GM23338 (cell line): Measurements from ENCODE around the gene ZHX3. TPM values are rescaled to one million over a fixed set of nuclear protein-coding genes. Genes with fewer than 3 reads are reported as not detected.

Experiments used
- ATAC-seq: fragments of 200-7000 bp; cut with Tn5 transposase; 3 replicates; pipeline ENCODE4 v1.9.1; 2020
- DNase-seq: peaks from one replicate; pipeline ENCODE4 v3.0.0-alpha.2; 2015; ENCODE audit warnings: low spot score
- H2AFZ ChIP-seq: fragments of 200-600 bp; sonication (generic); 2 replicates; pipeline ENCODE4 v1.8.0; 2016; ENCODE audit warnings: antibody characterized with exemption, mild to moderate bottlenecking, moderate library complexity
- H3F3A ChIP-seq: fragments of 200-600 bp; sonication (generic); replicated peaks from 2 replicates; pipeline ENCODE4 v1.8.0; 2017; ENCODE audit warnings: antibody characterized with exemption, mixed run types, low read depth
- H3K27ac ChIP-seq: fragments of 200-600 bp; sonication (generic); 2 replicates; pipeline ENCODE4 v1.6.1; 2016; ENCODE audit warnings: low read depth
- H3K27me3 ChIP-seq: fragments of 200-600 bp; sonication (generic); 2 replicates; pipeline ENCODE4 v1.8.0; 2016; ENCODE audit warnings: mild to moderate bottlenecking, mixed run types, moderate library complexity; ENCODE audit not compliant: insufficient read depth
- H3K36me3 ChIP-seq: fragments of 200-600 bp; sonication (generic); 2 replicates; pipeline ENCODE4 v1.8.0; 2016; ENCODE audit warnings: mild to moderate bottlenecking; ENCODE audit not compliant: insufficient read depth
- H3K4me1 ChIP-seq: fragments of 200-600 bp; sonication (generic); 2 replicates; pipeline ENCODE4 v1.8.0; 2016; ENCODE audit warnings: mild to moderate bottlenecking, moderate library complexity; ENCODE audit not compliant: insufficient read depth
- H3K4me2 ChIP-seq: fragments of 200-600 bp; sonication (generic); 2 replicates; pipeline ENCODE4 v1.7.1; 2017; ENCODE audit warnings: mixed run types
- H3K4me3 ChIP-seq: fragments of 200-600 bp; sonication (generic); 2 replicates; pipeline ENCODE4 v1.6.1; 2016; ENCODE audit warnings: mixed run types
- H3K79me2 ChIP-seq: fragments of 200-600 bp; sonication (generic); replicated peaks from 2 replicates; pipeline ENCODE4 v1.8.0; 2017; ENCODE audit warnings: mild to moderate bottlenecking; ENCODE audit not compliant: insufficient read depth
- H3K9me2 ChIP-seq: fragments of 200-600 bp; sonication (generic); 2 replicates; pipeline ENCODE4 v1.8.0; 2017; ENCODE audit not compliant: insufficient read depth
- H4K20me1 ChIP-seq: fragments of 200-600 bp; sonication (generic); replicated peaks from 2 replicates; pipeline ENCODE4 v1.8.0; 2017; ENCODE audit warnings: mild to moderate bottlenecking; ENCODE audit not compliant: insufficient read depth
- H3K27ac Mint-ChIP-seq: 2 replicates; pipeline ENCODE4 v1.8.0; 2020; ENCODE audit warnings: inconsistent platforms, mild to moderate bottlenecking, moderate library complexity, mixed read lengths
- H3K27me3 Mint-ChIP-seq: 3 replicates; pipeline ENCODE4 v1.8.0; 2022; ENCODE audit warnings: low read depth, mild to moderate bottlenecking, moderate library complexity, mixed read lengths, inconsistent platforms; ENCODE audit not compliant: insufficient read depth, poor library complexity
- H3K36me3 Mint-ChIP-seq: 3 replicates; pipeline ENCODE4 v1.8.0; 2021; ENCODE audit warnings: low read depth, mild to moderate bottlenecking, inconsistent platforms, moderate library complexity, mixed read lengths
- H3K4me1 Mint-ChIP-seq: 3 replicates; pipeline ENCODE4 v1.8.0; 2020; ENCODE audit warnings: mild to moderate bottlenecking, inconsistent platforms, mixed read lengths
- H3K4me3 Mint-ChIP-seq: 3 replicates; pipeline ENCODE4 v1.8.0; 2021; ENCODE audit warnings: moderate library complexity, mild to moderate bottlenecking, inconsistent platforms, mixed read lengths
- H3K9me3 Mint-ChIP-seq: 3 replicates; pipeline ENCODE4 v1.8.0; 2020; ENCODE audit warnings: moderate library complexity, mild to moderate bottlenecking, inconsistent platforms, mixed read lengths
- CREB1 ChIP-seq: fragments of 250-450 bp; sonication (Bioruptor Pico); IDR thresholded peaks from 2 replicates; pipeline ENCODE4 v1.5.0; 2020; ENCODE audit warnings: low read depth, mild to moderate bottlenecking, moderate library complexity
- EZH2 ChIP-seq: fragments of 200-600 bp; sonication (generic); IDR thresholded peaks from one replicate; pipeline ENCODE4 v1.8.0; 2017; ENCODE audit warnings: antibody characterized with exemption, mild to moderate bottlenecking, low read depth; ENCODE audit not compliant: unreplicated experiment
- EZH2phosphoT487 ChIP-seq: fragments of 200-600 bp; sonication (generic); IDR thresholded peaks from one replicate; pipeline ENCODE4 v1.8.1; 2018; ENCODE audit warnings: antibody characterized with exemption; ENCODE audit not compliant: unreplicated experiment
- JUNB ChIP-seq: IDR thresholded peaks from one replicate; pipeline ENCODE4 v1.6.1; 2016; ENCODE audit warnings: antibody characterized with exemption; ENCODE audit not compliant: unreplicated experiment
- NANOG ChIP-seq: IDR thresholded peaks from 2 replicates; pipeline ENCODE4 v1.6.1; 2016; ENCODE audit warnings: antibody characterized with exemption, borderline replicate concordance
- POLR2AphosphoS5 ChIP-seq: IDR thresholded peaks from 2 replicates; pipeline ENCODE4 v1.6.1; 2016; ENCODE audit warnings: antibody characterized with exemption, low read depth
- ZNF114 ChIP-seq: fragments of 250-450 bp; sonication (Bioruptor Pico); IDR thresholded peaks from 2 replicates; pipeline ENCODE4 v1.5.0; 2020; ENCODE audit warnings: mild to moderate bottlenecking, moderate library complexity
- ZNF331 ChIP-seq: fragments of 250-450 bp; sonication (Bioruptor Pico); IDR thresholded peaks from 2 replicates; pipeline ENCODE4 v1.5.0; 2020; ENCODE audit warnings: low read depth, mild to moderate bottlenecking, moderate library complexity
- polyA plus RNA-seq: library from polyadenylated mRNA; unstranded; fragments of >200 nt; fragmentation: Nextera tagmentation; extraction: Ambion mirVana; gene quantifications from 2 replicates; pipeline ENCODE4 v1.2.1, GENCODE V29; 2016
- total RNA-seq: library from RNA; depleted of rRNA; stranded (reverse); fragments of >200 nt; shearing (Covaris generic); gene quantifications from 2 replicates; pipeline ENCODE4 v1.2.3, GENCODE V29; 2014
- TF ChIP-seq, protein P1 (sequence below): IDR thresholded peaks from 2 replicates; pipeline ENCODE4 v1.6.1; 2016; ENCODE audit warnings: antibody characterized with exemption
- TF ChIP-seq, protein P2 (sequence below), 2 experiments: fragments of 200-600 bp in 1 of 2; sonication (generic) in 1 of 2; conservative IDR thresholded peaks; 2 replicates each; pipeline versions ENCODE4 v1.5.1 to v1.6.1; 2016 to 2017; ENCODE audit warnings: antibody characterized with exemption in 2 of 2, low read depth in 2 of 2, mild to moderate bottlenecking in 2 of 2, moderate library complexity in 1 of 2
- TF ChIP-seq, protein P3 (sequence below): fragments of 250-450 bp; sonication (Bioruptor Pico); IDR thresholded peaks from 2 replicates; pipeline ENCODE4 v1.5.0; 2020; ENCODE audit warnings: mild to moderate bottlenecking, moderate library complexity

Gene ZHX3
- total and polyA plus RNA-seq, 2 experiments from 2014 or later, result 1.7 to 2.8 TPM

DNA sequence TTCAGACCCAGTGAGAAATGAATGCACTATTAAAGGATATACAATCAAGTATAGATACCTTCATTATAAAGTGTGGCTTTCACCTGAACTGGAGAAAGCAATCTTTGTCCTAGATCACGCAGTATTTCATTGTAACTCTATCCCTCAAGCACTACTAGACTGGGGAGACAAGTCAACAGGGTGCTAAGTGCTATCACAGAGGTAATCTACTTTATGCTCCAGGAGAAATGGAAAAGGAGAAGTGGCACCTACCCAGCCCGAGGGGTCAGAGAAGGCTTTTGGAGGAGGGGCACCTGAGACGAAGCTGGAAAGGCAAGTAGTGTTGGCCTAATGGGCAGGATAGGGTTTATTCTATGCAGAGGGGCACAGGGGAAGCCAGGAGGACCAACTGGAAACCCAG, 17.1 kb downstream of the ZHX3 start:
- no peak overlapping the region for H3K27ac ChIP-seq
- no peaks in the 10 kb centered on the region for H3F3A ChIP-seq
- no peak overlapping the region for H3K4me2 ChIP-seq
- H3K27me3 Mint-ChIP-seq, result no peaks in the 10 kb centered on the region
- no peaks in the 10 kb centered on the region for H4K20me1 ChIP-seq
- no peak overlapping the region for H3K27ac Mint-ChIP-seq
- no peak overlapping the region for H3K4me3 ChIP-seq
- H3K9me2 ChIP-seq, result peaks cover 9% of the 10 kb centered on the region; the same call in 1 of the 2 replicates
- ATAC-seq (no peak), DNase-seq (no peak)
- H3K79me2 ChIP-seq, result no peaks in the 10 kb centered on the region
- H3K36me3 ChIP-seq, result no peaks in the 10 kb centered on the region
- H3K4me1 Mint-ChIP-seq, result peaks cover 22% of the 10 kb centered on the region
- H3K9me3 Mint-ChIP-seq, result no peaks in the 10 kb centered on the region
- no peaks in the 10 kb centered on the region for H3K27me3 ChIP-seq
- no peak overlapping the region for H3K4me3 Mint-ChIP-seq
- TF ChIP-seq, protein P1, sequence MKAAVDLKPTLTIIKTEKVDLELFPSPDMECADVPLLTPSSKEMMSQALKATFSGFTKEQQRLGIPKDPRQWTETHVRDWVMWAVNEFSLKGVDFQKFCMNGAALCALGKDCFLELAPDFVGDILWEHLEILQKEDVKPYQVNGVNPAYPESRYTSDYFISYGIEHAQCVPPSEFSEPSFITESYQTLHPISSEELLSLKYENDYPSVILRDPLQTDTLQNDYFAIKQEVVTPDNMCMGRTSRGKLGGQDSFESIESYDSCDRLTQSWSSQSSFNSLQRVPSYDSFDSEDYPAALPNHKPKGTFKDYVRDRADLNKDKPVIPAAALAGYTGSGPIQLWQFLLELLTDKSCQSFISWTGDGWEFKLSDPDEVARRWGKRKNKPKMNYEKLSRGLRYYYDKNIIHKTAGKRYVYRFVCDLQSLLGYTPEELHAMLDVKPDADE, result no peak
- TF ChIP-seq EZH2phosphoT487, result no peak
- TF ChIP-seq, protein P2, sequence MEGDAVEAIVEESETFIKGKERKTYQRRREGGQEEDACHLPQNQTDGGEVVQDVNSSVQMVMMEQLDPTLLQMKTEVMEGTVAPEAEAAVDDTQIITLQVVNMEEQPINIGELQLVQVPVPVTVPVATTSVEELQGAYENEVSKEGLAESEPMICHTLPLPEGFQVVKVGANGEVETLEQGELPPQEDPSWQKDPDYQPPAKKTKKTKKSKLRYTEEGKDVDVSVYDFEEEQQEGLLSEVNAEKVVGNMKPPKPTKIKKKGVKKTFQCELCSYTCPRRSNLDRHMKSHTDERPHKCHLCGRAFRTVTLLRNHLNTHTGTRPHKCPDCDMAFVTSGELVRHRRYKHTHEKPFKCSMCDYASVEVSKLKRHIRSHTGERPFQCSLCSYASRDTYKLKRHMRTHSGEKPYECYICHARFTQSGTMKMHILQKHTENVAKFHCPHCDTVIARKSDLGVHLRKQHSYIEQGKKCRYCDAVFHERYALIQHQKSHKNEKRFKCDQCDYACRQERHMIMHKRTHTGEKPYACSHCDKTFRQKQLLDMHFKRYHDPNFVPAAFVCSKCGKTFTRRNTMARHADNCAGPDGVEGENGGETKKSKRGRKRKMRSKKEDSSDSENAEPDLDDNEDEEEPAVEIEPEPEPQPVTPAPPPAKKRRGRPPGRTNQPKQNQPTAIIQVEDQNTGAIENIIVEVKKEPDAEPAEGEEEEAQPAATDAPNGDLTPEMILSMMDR (conservative IDR thresholded peaks at IDR 0.05; ENCODE audit: low read depth in 2 of 2), result no peak
- peaks cover 13% of the 10 kb centered on the region for H3K4me1 ChIP-seq
- H2AFZ ChIP-seq, result no peak overlapping the region
- H3K36me3 Mint-ChIP-seq, result no peaks in the 10 kb centered on the region

DNA sequence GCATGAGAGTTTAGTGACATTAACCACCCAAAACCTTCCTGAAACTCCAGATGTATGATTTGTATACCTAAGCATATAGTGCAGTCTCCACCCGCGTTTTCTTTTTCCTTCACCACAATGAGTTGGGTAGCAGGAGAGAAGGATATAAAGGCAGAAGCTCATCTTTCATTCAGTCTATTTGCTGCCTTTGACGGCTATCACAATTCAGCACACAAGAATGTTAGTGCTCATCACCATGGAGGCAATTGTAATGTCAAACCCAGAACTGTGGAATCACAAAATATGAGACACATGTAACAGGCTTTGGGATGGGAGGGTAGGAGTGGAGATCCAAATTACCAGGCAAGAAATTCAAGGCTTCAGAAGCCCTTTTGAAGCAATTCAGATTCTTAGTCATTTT, 17.6 kb downstream of the ZHX3 start:
- Histone ChIP-seq H3K4me2 (no peak overlapping the region), H3K4me1 (peaks cover 13% of the 10 kb centered on the region), H3K79me2 (no peaks in the 10 kb centered on the region), H3F3A (no peaks in the 10 kb centered on the region), H3K27me3 (no peaks in the 10 kb centered on the region), H3K27ac (no peak overlapping the region), H3K36me3 (no peaks in the 10 kb centered on the region), H4K20me1 (no peaks in the 10 kb centered on the region), H3K9me2 (peaks cover 9% of the 10 kb centered on the region; the same call in 1 of the 2 replicates), H3K4me3 (no peak overlapping the region), H2AFZ (no peak overlapping the region)
- H3K4me1 Mint-ChIP-seq, result peaks cover 22% of the 10 kb centered on the region
- no peaks in the 10 kb centered on the region for H3K27me3 Mint-ChIP-seq
- DNase-seq, result no peak
- H3K9me3 Mint-ChIP-seq, result no peaks in the 10 kb centered on the region
- no peak overlapping the region for H3K4me3 Mint-ChIP-seq
- H3K27ac Mint-ChIP-seq, result no peak overlapping the region
- TF ChIP-seq ZNF114 (CRISPR knock-in tag) (no peak), EZH2phosphoT487 (no peak), POLR2AphosphoS5 (no peak), ZNF331 (no peak), EZH2 (no peak), CREB1 (CRISPR knock-in tag) (no peak), NANOG (no peak), JUNB (no peak)
- TF ChIP-seq, protein P2 (conservative IDR thresholded peaks at IDR 0.05; ENCODE audit: low read depth in 2 of 2), result no peak
- TF ChIP-seq, protein P3, sequence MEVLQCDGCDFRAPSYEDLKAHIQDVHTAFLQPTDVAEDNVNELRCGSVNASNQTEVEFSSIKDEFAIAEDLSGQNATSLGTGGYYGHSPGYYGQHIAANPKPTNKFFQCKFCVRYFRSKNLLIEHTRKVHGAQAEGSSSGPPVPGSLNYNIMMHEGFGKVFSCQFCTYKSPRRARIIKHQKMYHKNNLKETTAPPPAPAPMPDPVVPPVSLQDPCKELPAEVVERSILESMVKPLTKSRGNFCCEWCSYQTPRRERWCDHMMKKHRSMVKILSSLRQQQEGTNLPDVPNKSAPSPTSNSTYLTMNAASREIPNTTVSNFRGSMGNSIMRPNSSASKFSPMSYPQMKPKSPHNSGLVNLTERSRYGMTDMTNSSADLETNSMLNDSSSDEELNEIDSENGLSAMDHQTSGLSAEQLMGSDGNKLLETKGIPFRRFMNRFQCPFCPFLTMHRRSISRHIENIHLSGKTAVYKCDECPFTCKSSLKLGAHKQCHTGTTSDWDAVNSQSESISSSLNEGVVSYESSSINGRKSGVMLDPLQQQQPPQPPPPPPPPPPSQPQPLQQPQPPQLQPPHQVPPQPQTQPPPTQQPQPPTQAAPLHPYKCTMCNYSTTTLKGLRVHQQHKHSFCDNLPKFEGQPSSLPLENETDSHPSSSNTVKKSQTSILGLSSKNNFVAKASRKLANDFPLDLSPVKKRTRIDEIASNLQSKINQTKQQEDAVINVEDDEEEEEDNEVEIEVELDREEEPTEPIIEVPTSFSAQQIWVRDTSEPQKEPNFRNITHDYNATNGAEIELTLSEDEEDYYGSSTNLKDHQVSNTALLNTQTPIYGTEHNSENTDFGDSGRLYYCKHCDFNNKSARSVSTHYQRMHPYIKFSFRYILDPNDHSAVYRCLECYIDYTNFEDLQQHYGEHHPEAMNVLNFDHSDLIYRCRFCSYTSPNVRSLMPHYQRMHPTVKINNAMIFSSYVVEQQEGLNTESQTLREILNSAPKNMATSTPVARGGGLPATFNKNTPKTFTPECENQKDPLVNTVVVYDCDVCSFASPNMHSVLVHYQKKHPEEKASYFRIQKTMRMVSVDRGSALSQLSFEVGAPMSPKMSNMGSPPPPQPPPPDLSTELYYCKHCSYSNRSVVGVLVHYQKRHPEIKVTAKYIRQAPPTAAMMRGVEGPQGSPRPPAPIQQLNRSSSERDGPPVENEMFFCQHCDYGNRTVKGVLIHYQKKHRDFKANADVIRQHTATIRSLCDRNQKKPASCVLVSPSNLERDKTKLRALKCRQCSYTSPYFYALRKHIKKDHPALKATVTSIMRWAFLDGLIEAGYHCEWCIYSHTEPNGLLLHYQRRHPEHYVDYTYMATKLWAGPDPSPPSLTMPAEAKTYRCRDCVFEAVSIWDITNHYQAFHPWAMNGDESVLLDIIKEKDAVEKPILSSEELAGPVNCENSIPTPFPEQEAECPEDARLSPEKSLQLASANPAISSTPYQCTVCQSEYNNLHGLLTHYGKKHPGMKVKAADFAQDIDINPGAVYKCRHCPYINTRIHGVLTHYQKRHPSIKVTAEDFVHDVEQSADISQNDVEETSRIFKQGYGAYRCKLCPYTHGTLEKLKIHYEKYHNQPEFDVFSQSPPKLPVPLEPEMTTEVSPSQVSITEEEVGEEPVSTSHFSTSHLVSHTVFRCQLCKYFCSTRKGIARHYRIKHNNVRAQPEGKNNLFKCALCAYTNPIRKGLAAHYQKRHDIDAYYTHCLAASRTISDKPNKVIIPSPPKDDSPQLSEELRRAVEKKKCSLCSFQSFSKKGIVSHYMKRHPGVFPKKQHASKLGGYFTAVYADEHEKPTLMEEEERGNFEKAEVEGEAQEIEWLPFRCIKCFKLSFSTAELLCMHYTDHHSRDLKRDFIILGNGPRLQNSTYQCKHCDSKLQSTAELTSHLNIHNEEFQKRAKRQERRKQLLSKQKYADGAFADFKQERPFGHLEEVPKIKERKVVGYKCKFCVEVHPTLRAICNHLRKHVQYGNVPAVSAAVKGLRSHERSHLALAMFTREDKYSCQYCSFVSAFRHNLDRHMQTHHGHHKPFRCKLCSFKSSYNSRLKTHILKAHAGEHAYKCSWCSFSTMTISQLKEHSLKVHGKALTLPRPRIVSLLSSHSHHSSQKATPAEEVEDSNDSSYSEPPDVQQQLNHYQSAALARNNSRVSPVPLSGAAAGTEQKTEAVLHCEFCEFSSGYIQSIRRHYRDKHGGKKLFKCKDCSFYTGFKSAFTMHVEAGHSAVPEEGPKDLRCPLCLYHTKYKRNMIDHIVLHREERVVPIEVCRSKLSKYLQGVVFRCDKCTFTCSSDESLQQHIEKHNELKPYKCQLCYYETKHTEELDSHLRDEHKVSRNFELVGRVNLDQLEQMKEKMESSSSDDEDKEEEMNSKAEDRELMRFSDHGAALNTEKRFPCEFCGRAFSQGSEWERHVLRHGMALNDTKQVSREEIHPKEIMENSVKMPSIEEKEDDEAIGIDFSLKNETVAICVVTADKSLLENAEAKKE, result no peak
- no peak for ATAC-seq
- no peaks in the 10 kb centered on the region for H3K36me3 Mint-ChIP-seq
